ENCODE data around the gene MEGF6.

Gene MEGF6

GRCh38 chr1:3530086-3530925 lies 81.0 kb downstream of the MEGF6 start:
- no peak overlapping the region for H2BK5ac ChIP-seq (ENCODE audit: low read depth, low read length, poor library complexity, severe bottlenecking)
- no peak overlapping the region for H3K18ac ChIP-seq (ENCODE audit: low read depth in 1 of 2, low read length in 2 of 2)
- peak overlapping the region; percentile 53 to 80 for H3K4me3 ChIP-seq (ENCODE audit: insufficient read depth in 1 of 2, low read depth in 1 of 2, low read length in 2 of 2)
- no peak overlapping the region for H3K4ac ChIP-seq (ENCODE audit: low read depth in 1 of 2, low read length in 2 of 2)
- peaks cover 23% of the 10 kb centered on the region for H3K4me1 ChIP-seq (ENCODE audit: control insufficient read depth, insufficient read depth, low read depth, low read length)
- no peak overlapping the region for H3K14ac ChIP-seq (ENCODE audit: low read length in 2 of 2)
- H2AK5ac ChIP-seq (ENCODE audit: low read length, severe bottlenecking): no peak overlapping the region
- no peak overlapping the region for H2BK12ac ChIP-seq (ENCODE audit: low read length in 2 of 2)
- no peak overlapping the region for H2AFZ ChIP-seq (ENCODE audit: low read depth, low read length)
- H4K8ac ChIP-seq (ENCODE audit: low read length): no peak overlapping the region
- H3K23ac ChIP-seq (ENCODE audit: low read length in 2 of 2): no peak overlapping the region
- peak overlapping the region; percentile 81 for H3K9ac ChIP-seq (ENCODE audit: low read length)
- 60% methylated on average over 32 of the region's 32 CpGs for WGBS
- H2BK120ac ChIP-seq (ENCODE audit: low read depth, low read length): no peak overlapping the region
- H3K79me1 ChIP-seq (replicated peaks; ENCODE audit: low read length, poor library complexity, severe bottlenecking): no peaks in the 10 kb centered on the region
- H3K4me2 ChIP-seq (ENCODE audit: low read length, poor library complexity, severe bottlenecking): peak overlapping the region; percentile 75
- H2BK15ac ChIP-seq (ENCODE audit: low read depth, poor library complexity, severe bottlenecking): no peak overlapping the region
- no peaks in the 10 kb centered on the region for H3K9me3 ChIP-seq (ENCODE audit: control insufficient read depth, low read length)
- DNase-seq: no peak
- no peak overlapping the region for H4K91ac ChIP-seq (ENCODE audit: low read length)
- H3K27me3 ChIP-seq (ENCODE audit: control insufficient read depth in 1 of 2, insufficient read depth in 1 of 2, low read length in 2 of 2): peaks cover 3 to 60% of the 10 kb centered on the region in 2 experiments
- H3K36me3 ChIP-seq (ENCODE audit: control insufficient read depth in 1 of 2, insufficient read depth in 2 of 2, low read depth in 1 of 2, low read length in 2 of 2): no peaks in the 10 kb centered on the region
- no peak overlapping the region for H3K27ac ChIP-seq (ENCODE audit: low read length, poor library complexity, severe bottlenecking)

GRCh38 chr1:3529099-3529729 lies 82.1 kb downstream of the MEGF6 start:
- H2BK12ac ChIP-seq (ENCODE audit: low read length in 2 of 2): no peak overlapping the region
- H2BK5ac ChIP-seq (ENCODE audit: low read depth, low read length, poor library complexity, severe bottlenecking): no peak overlapping the region
- no peaks in the 10 kb centered on the region for H3K36me3 ChIP-seq (ENCODE audit: control insufficient read depth in 1 of 2, insufficient read depth in 2 of 2, low read depth in 1 of 2, low read length in 2 of 2)
- peak overlapping the region in 1 of 2 experiments; percentile 80 for H3K4me3 ChIP-seq (ENCODE audit: insufficient read depth in 1 of 2, low read depth in 1 of 2, low read length in 2 of 2)
- no peak overlapping the region for H2BK120ac ChIP-seq (ENCODE audit: low read depth, low read length)
- no peaks in the 10 kb centered on the region for H3K9me3 ChIP-seq (ENCODE audit: control insufficient read depth, low read length)
- H2BK15ac ChIP-seq (ENCODE audit: low read depth, poor library complexity, severe bottlenecking): no peak overlapping the region
- H3K27ac ChIP-seq (ENCODE audit: low read length, poor library complexity, severe bottlenecking): no peak overlapping the region
- DNase-seq: no peak
- no peak overlapping the region for H2AFZ ChIP-seq (ENCODE audit: low read depth, low read length)
- no peak overlapping the region for H4K91ac ChIP-seq (ENCODE audit: low read length)
- H3K18ac ChIP-seq (ENCODE audit: low read depth in 1 of 2, low read length in 2 of 2): no peak overlapping the region
- H3K27me3 ChIP-seq (ENCODE audit: control insufficient read depth in 1 of 2, insufficient read depth in 1 of 2, low read length in 2 of 2): peaks cover 3 to 59% of the 10 kb centered on the region in 2 experiments
- H3K4me1 ChIP-seq (ENCODE audit: control insufficient read depth, insufficient read depth, low read depth, low read length): peaks cover 23% of the 10 kb centered on the region
- H3K14ac ChIP-seq (ENCODE audit: low read length in 2 of 2): no peak overlapping the region
- no peak overlapping the region for H3K4me2 ChIP-seq (ENCODE audit: low read length, poor library complexity, severe bottlenecking)
- H3K4ac ChIP-seq (ENCODE audit: low read depth in 1 of 2, low read length in 2 of 2): no peak overlapping the region
- WGBS: 78% methylated on average over 17 of the region's 17 CpGs
- H3K9ac ChIP-seq (ENCODE audit: low read length): peak overlapping the region; percentile 18
- H2AK5ac ChIP-seq (ENCODE audit: low read length, severe bottlenecking): no peak overlapping the region
- H3K23ac ChIP-seq (ENCODE audit: low read length in 2 of 2): no peak overlapping the region
- H4K8ac ChIP-seq (ENCODE audit: low read length): no peak overlapping the region
- H3K79me1 ChIP-seq (replicated peaks; ENCODE audit: low read length, poor library complexity, severe bottlenecking): no peaks in the 10 kb centered on the region

- peaks cover 24% of the 10 kb centered on the region for H3K4me1 ChIP-seq (ENCODE audit: control insufficient read depth, insufficient read depth, low read depth, low read length)
- H2BK5ac ChIP-seq (ENCODE audit: low read depth, low read length, poor library complexity, severe bottlenecking): no peak overlapping the region
- no peak overlapping the region for H3K4ac ChIP-seq (ENCODE audit: low read depth in 1 of 2, low read length in 2 of 2)
- no peak overlapping the region for H3K14ac ChIP-seq (ENCODE audit: low read length in 2 of 2)
- H3K9me3 ChIP-seq (ENCODE audit: control insufficient read depth, low read length): no peaks in the 10 kb centered on the region
- no peaks in the 10 kb centered on the region for H3K36me3 ChIP-seq (ENCODE audit: control insufficient read depth in 1 of 2, insufficient read depth in 2 of 2, low read depth in 1 of 2, low read length in 2 of 2)
- H3K9ac ChIP-seq (ENCODE audit: low read length): no peak overlapping the region
- no peak overlapping the region for H3K27ac ChIP-seq (ENCODE audit: low read length, poor library complexity, severe bottlenecking)
- H2BK12ac ChIP-seq (ENCODE audit: low read length in 2 of 2): no peak overlapping the region
- no peak overlapping the region for H4K91ac ChIP-seq (ENCODE audit: low read length)
- no peak overlapping the region for H3K4me3 ChIP-seq (ENCODE audit: insufficient read depth in 1 of 2, low read depth in 1 of 2, low read length in 2 of 2)
- no peaks in the 10 kb centered on the region for H3K79me1 ChIP-seq (replicated peaks; ENCODE audit: low read length, poor library complexity, severe bottlenecking)
- no peak overlapping the region for H3K23ac ChIP-seq (ENCODE audit: low read length in 2 of 2)
- DNase-seq: no peak
- no peak overlapping the region for H3K18ac ChIP-seq (ENCODE audit: low read depth in 1 of 2, low read length in 2 of 2)
- no peak overlapping the region for H2AK5ac ChIP-seq (ENCODE audit: low read length, severe bottlenecking)
- 87% methylated on average over 12 of the region's 12 CpGs for WGBS
- no peak overlapping the region for H4K8ac ChIP-seq (ENCODE audit: low read length)
- no peak overlapping the region for H2AFZ ChIP-seq (ENCODE audit: low read depth, low read length)
- peaks cover 3 to 71% of the 10 kb centered on the region in 2 experiments for H3K27me3 ChIP-seq (ENCODE audit: control insufficient read depth in 1 of 2, insufficient read depth in 1 of 2, low read length in 2 of 2)
- H2BK15ac ChIP-seq (ENCODE audit: low read depth, poor library complexity, severe bottlenecking): no peak overlapping the region
- H2BK120ac ChIP-seq (ENCODE audit: low read depth, low read length): no peak overlapping the region
- H3K4me2 ChIP-seq (ENCODE audit: low read length, poor library complexity, severe bottlenecking): no peak overlapping the region
These were observed 83.5 kb downstream of the MEGF6 start for GRCh38 chr1:3527774-3528173.
